NCI-H1092 treated with DMSO at 0.1 percent for 48 hours (cell line): ENCODE data around the gene NUMB.
"Not testable (repeated sequence)": the region's sequence is repeated elsewhere in the genome, so short reads cannot be mapped to it uniquely, and the experiment has no call there.

Experiments
- DNase-seq: peaks from one replicate; lab custom pipeline; 2025; lab: John Stamatoyannopoulos, UW

The NUMB gene

GRCh38 chr14:73422515-73422914, 35.8 kb downstream of the NUMB start:
- no peak for DNase-seq

GRCh38 chr14:73418227-73418626, 40.1 kb downstream of the NUMB start:
- no peak for DNase-seq

- DNase-seq = not testable (repeated sequence)
Observed at GRCh38 chr14:73406248-73406647, 52.1 kb downstream of the NUMB start.

DNA sequence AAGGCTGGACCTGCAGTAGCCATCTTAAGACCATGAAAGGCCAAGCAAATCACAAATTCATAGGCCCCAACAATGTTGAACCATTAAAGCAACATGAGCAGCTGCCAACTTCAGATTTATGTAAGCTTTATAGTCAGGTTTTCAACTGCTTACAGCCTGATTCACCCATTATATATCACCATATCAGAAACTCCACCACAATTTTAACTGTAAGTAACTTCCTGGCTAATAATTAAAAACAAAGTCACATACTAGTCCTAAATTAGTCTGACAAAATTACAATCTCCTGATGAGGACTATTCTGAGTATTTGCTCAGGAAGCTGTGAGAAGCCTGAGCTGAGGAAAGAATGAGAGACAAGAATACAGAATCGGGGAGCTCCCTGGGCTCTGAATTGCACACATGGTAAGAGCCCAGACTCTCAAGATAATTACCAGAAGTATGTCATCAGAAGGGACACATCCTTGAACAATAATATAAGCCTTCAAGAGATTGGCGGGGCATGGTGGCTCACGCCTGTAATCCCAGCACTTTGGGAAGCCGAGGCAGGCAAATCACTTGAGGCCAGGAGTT, 55.1 kb downstream of the NUMB start:
- no peak for DNase-seq

GRCh38 chr14:73402579-73402978, 55.8 kb downstream of the NUMB start:
- no peak for DNase-seq

DNA sequence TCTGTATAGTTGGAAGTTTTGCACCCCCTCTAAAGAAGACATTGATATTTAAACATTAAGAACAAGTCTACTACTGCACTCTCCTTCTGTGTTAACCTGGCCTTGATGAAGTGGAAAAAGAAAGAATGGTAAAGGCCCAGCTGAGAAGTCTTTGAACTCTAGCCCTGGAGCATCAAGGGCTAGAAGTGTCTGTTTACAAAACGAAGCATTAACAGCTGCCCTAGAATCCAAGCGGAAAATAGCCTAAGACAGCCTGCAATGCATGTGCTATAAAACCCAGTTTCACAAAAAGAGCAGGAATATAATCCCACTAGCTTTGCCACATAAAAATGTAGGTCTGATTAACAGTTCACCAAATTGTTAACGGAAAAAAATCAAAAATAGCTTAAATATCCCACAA, 60.5 kb downstream of the NUMB start:
- no peak for DNase-seq

DNA sequence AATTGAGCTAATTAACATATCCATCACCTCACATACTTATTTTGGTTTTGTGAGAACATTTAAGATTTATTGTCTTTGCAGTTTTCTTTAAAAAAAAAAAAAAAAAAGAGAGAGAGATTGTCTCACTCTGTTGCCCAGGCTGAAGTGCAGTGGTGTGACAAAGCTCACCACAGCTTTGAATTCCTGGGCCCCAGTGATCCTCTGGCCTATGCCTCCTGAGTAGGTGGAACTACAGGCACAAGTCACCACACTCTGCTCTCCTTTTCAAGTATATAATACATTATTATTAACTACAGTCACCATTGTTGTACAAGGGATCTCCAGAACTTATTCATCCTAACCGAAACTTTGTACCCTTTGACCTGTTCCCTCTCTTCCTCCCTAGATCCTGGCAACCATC, 64.0 kb downstream of the NUMB start:
- DNase-seq = no peak

DNA sequence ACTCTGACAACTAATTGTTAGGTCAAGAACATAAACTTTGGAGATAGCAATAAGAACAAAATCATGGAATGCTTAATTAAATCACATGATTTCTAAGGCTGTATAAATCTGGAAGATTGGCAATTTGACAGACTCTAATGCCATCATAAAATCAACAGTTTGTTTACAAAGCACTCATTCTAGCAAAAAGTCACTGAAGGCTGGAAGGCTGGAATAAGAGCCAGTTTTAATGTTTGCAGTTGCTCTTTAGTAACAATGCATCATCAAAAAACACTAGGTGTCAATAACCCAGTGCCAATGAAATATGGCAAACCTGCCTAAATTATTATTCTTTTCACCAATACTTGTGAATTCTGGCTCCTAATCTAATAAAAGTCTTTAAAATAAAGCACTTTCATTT, 65.0 kb downstream of the NUMB start:
- peak; percentile 52 for DNase-seq

DNA sequence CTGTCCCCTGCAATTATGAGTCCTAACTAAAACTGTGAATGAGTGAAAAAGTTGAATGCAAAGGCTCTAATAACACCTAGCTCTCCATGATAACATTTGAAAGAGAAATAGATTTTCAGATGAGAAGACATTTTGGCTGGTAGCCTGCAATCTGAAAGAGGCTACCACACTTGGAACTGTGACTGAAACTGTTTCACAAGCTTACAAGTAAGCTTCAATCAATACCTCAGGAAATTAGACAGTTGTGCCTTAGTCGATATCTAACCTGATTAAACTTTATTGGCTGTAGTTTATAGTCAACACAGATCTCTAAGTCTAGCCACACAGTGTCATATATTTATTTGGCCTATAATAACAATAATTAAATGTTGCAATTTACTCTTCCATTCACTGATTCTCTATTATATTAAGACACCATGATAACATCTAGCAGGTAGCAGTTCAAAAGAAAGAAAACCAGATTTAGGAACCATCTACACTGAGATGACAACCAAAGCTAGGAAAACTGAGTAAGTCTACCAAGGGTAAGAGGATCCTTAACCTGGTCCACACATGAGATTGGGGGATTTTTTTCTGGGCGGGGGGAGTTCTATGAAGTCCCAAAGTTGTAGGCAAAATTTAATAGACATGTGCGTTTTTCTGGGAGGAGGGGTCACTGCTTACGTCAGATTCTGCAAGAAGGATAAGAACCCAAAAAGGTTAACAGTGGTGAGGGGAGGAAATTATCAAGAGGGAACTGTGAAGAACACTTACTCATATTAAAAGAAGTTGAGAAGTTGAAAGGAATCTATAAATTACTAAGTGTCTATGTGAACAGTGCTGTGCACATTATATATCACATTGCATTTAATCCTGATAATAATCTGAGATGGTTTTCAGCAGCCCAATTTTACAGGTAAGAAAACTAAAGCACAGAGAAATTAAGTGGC, 65.8 kb downstream of the NUMB start:
- no peak for DNase-seq

GRCh38 chr14:73387860-73388259, 70.5 kb downstream of the NUMB start:
- DNase-seq = not testable (repeated sequence)

GRCh38 chr14:73386342-73386741, 72.0 kb downstream of the NUMB start:
- no peak for DNase-seq

DNA sequence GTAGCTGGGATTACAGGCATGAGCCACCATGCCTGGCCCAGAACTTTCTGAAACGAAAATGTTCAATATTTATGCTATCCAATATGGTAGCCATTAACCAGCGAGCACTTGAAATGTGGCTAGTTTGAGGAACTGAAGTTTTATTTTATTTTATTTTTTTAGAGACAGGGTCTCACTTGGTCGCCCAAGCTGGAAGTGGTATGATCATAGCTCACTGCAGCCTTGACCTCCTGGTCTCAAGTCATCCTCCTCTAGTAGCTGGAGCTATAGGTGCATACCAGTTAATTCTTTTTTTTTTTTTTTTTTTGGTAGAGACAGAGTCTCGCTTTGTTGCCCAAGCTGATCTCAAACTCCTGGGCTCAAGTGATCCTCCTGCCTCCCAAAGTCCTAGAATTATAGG, 73.3 kb downstream of the NUMB start:
- DNase-seq = not testable (repeated sequence)

DNA sequence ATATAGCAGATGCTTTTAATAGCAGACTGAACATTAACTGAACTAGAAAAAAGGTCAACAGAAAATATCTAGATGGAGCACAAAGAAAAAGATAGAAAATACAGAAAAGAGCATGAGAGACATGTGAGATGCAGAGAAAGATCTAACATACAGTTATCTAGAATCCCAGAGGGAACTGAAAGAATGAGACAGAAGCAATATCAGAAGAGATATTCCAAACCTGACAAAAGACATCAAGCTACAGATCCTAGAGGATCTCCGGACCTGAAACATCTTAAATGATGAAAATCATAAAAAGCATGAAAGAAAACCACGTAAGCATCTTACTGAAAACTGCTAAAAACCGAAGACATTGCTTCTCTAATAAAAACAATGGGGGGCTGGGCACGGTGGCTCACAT, 75.0 kb downstream of the NUMB start:
- DNase-seq = no peak

DNA sequence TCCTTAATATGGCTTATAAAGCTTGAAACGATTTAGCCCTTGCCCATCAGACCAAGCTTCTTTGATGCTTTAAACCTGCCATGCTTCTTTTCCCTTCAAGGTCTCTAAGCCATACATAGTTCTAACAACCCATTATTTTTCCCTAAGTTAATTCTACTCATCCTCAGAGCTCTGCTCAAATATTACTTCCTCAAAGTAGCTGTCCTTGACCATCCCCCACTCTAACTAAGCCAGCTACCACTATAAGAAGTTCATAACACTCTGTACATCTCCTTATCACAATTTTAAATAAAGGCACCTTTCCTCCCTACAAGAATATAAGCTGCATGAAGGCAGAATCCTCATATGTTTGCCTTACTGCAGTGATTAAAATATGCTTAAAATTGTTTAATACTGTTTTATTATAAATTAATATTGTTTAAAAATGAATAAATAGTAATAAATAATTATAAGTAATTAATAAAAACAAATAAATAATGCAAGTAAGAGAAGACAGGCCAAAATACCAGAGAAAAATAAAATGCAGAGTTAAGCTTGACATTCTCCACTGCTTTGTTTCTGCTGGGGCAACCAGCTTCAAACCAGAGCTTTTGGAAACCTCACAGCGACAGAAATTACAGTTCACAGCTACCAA, 76.8 kb downstream of the NUMB start:
- DNase-seq = no peak

DNA sequence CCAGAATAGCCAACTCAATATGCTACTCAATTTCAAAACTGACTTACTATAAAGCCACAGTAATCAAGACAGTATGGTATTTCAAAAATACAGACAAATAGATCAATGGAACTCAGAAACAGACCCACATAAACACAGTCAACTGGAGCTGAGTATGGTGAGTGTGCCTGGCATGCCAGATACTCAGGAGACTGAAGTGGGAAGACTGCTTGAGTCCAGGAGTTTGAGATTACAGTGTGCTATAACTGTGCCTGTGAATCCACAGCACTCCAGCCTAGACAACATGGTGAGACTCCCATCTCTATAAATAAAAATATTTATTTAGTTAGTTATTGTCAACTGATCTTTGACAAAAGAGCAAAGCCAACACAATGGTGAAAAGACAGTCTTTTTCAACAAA, 81.8 kb downstream of the NUMB start:
- no peak for DNase-seq

GRCh38 chr14:73375861-73376260, 82.5 kb downstream of the NUMB start:
- no peak for DNase-seq

DNA sequence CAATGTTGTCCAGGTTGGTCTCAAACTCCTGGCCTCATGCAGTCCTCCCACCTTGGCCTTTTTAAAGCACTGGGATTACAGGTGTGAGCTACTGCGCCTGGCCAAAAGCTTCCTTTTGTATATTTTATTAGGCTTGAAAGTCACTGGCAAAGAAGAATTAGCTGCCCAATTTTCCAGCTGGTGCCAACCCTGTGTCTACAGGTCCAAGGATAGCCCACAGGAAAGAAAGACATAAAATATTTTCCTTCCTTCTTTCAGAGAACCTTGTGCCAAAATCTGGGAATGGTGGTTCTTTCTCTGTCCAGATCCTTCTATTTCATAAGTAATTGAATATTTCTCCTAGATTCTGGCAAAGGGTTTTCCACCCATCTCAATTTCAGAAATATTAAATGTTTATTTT, 84.1 kb downstream of the NUMB start:
- DNase-seq = no peak

DNA sequence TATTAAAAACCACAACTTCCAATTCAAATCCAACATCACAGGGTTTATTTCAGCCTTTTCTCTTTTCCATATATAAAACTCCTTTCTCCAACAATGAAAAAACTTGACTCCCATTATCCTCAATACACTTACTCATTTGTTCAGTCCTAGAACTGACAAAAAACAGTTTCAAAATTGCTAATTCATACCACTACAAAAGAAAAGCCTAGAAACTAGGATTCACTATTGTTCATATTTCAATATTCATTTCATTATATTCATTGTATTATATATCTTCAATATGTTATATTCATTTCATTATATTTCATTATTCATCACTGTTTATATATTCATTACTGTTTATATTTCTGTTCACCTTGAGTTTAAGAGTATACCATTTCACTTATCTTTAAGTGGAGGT, 85.8 kb downstream of the NUMB start:
- DNase-seq = no peak

GRCh38 chr14:73370561-73370960, 87.8 kb downstream of the NUMB start:
- no peak for DNase-seq

DNA sequence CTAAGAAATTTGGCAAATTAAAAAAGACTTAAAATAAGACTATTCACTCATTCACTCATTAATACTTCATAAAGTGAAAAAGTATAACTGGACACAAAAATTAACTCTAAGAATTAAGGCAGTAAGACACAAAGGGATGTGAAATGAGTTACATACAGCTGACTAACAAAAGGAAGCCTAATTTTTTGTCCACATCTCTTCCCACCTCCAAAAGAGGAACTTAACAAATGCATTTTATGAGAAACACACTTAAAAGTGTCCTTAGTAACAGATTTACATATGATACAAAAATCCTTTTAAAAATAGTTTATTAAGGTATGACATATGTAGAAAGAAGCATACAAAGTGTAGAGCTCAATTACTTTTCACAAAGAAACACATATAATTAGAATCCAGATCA, 88.9 kb downstream of the NUMB start:
- no peak for DNase-seq

DNA sequence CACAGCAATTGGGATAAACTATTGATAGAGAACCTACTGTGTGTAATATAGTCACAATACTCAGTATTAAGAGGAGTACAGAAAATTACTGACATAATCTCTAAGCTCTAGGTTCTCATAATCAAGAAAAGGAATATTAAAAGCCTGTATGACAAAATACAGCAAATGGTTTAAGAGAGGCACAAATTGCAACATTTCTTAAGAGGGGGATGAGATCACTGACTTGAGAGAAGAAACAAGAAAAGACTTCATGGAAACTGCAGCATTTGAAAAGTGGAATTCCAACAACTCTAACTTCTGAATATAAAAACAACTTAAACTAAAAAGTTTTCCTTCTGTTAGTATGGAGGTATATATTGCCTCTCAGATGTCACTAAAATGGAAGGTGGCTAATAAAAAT, 89.7 kb downstream of the NUMB start:
- DNase-seq = no peak

- DNase-seq = no peak
Observed at GRCh38 chr14:73365727-73366126, 92.6 kb downstream of the NUMB start.

DNA sequence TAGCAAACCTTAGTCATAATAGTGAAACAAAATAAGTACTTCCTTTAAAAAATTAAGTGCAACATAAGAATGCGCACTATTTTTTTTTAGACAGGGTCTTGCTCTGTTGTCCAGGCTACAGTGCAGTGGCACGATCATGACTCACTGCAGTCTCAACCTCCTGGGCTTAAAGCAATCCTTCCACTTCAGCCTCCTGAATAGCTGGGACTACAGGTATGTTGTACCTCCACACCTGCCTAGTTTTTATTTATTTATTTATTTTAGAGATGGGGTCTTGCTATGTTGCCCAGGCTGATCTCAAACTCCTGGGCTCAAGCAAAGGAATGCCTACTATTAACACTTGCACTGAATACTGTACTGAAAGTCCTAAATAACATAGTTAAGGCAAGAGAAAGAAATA, 93.8 kb downstream of the NUMB start:
- DNase-seq = no peak
